Endometrium (tissue), 2 donors: ENCODE results near the gene SMARCC1.

Experiments
- FAIRE-seq: peaks from 2 replicates; lab custom pipeline; 2012; peaks lifted over from hg19 to GRCh38; lab: Jason Lieb, UNC
- donor health status: control.
- donor health status: control.

Gene SMARCC1

GRCh38 chr3:47542471-47543173 lies 239.1 kb downstream of the SMARCC1 start:
- no peak for FAIRE-seq

- FAIRE-seq, result no peak
Measured at GRCh38 chr3:47541583-47542108, 240.0 kb downstream of the SMARCC1 start.

GRCh38 chr3:47540281-47540680 lies 241.4 kb downstream of the SMARCC1 start:
- no peak for FAIRE-seq

- FAIRE-seq, result no peak
Measured at GRCh38 chr3:47536967-47537366, 244.7 kb downstream of the SMARCC1 start.

GRCh38 chr3:47536221-47536891 lies 245.3 kb downstream of the SMARCC1 start:
- FAIRE-seq, result no peak
